Erythroblast (primary cell): Measurements from ENCODE around the gene SH3BP5.
"Not testable (repeated sequence)": the region's sequence is repeated elsewhere in the genome, so short reads cannot be mapped to it uniquely, and the experiment has no call there.

ENCODE experiments used
- GATA1 ChIP-seq: IDR thresholded peaks from 2 replicates; pipeline ENCODE4 v1.6.1; 2011; ENCODE audit warnings: low read depth, mild to moderate bottlenecking, control low read depth, low read length, moderate library complexity
- POLR2A ChIP-seq: IDR thresholded peaks from 2 replicates; pipeline ENCODE4 v1.6.1; 2011; ENCODE audit warnings: mild to moderate bottlenecking, low read length

- not testable (repeated sequence) for TF ChIP-seq POLR2A, GATA1
Observed at GRCh38 chr3:15349438-15349837, 17.1 kb upstream of the SH3BP5 start.
